ENCODE measurements around the gene ZDBF2. TPM values are rescaled to one million over a fixed set of nuclear protein-coding genes. Genes with fewer than 3 reads are reported as not detected.
"Not testable (repeated sequence)": the region's sequence is repeated elsewhere in the genome, so short reads cannot be mapped to it uniquely, and the experiment has no call there.

The ZDBF2 gene
- total and polyA plus RNA-seq, 9 donors = 5.5 to 15.4 (median 9.5) TPM

DNA sequence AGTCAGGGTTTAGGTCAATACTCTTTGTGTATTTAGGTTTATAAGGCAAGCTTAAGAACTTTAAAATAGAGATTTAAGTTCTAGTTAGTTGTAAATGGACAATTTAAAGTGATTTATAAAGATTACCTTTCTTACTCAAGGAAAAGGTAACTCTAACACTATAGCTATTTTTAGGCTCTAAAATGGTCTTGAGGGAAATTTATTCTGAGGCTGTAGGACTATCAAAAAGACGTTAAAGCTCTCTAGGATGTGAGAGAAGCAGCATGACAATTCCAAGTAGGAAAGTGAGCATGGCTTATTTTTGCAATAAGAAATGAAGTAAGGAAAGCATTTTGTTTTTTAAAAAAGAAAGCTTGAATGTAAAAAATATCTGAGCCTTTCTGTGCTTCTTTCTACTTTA, 78.1 kb downstream of the ZDBF2 start:
- H3K27me3 ChIP-seq (ENCODE audit: control insufficient read depth, insufficient read depth, low read length) = no peaks in the 10 kb centered on the region
- no peak overlapping the region for H3K27ac ChIP-seq (ENCODE audit: low read length)
- no peak overlapping the region for H3K4me3 ChIP-seq (ENCODE audit: low read length)
- H3K36me3 ChIP-seq (ENCODE audit: control insufficient read depth, insufficient read depth, low read length) = no peaks in the 10 kb centered on the region
- no peaks in the 10 kb centered on the region for H3K9me3 ChIP-seq (replicated peaks; ENCODE audit: control insufficient read depth, low read depth, low read length)
- no peaks in the 10 kb centered on the region for H3K4me1 ChIP-seq (ENCODE audit: control insufficient read depth, insufficient read depth, low read length)
- no peak for DNase-seq
- WGBS (ENCODE audit: insufficient coverage) = 60% methylated on average over 1 of the region's 1 CpG

DNA sequence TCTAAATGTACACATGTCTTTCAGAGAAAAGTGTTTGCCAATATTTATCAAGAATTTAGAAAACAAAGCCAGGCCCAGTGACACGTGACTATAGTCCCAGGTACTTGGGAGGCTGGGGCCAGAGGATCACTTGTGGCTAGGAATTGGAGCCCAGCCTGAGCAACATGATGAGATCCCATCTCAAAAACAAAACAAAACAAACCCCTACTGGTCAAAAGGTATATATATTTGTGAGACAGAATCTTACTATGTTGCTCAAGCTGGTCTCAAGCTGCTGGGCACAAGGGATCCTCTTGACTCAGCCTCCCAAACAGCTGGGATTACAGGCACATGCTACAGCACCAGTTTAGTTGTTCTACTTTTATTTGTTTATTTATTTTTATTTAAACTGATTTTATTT, 79.2 kb downstream of the ZDBF2 start:
- no peak for DNase-seq
- peaks cover 3% of the 10 kb centered on the region for H3K9me3 ChIP-seq (replicated peaks; ENCODE audit: control insufficient read depth, low read depth, low read length)
- H3K4me1 ChIP-seq (ENCODE audit: control insufficient read depth, insufficient read depth, low read length) = no peaks in the 10 kb centered on the region
- H3K27ac ChIP-seq (ENCODE audit: low read length) = no peak overlapping the region
- no peaks in the 10 kb centered on the region for H3K36me3 ChIP-seq (ENCODE audit: control insufficient read depth, insufficient read depth, low read length)
- WGBS (ENCODE audit: insufficient coverage) = no CpG with 5 or more reads among the region's 1 CpG
- H3K4me3 ChIP-seq (ENCODE audit: low read length) = no peak overlapping the region
- H3K27me3 ChIP-seq (ENCODE audit: control insufficient read depth, insufficient read depth, low read length) = no peaks in the 10 kb centered on the region

DNA sequence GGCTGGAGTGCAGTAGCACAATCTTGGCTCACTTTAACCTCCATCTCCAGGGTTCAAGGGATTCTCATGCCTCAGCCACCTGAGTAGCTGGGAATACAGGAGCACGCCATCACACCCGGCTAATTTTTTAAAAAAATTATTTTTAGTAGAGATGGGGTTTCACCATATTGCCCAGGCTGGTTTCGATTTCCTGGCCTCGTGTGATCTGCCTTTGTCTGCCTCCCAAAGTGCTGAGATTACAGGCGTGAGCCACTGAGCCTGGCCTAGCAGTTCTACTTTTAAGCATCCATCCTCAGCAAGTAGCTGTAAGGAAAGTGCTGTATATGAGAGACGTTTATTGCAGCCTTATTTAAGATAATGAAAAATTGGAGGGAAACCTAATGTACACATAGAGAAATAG, 79.7 kb downstream of the ZDBF2 start:
- no CpG with 5 or more reads among the region's 6 CpGs for WGBS (ENCODE audit: insufficient coverage)
- H3K27me3 ChIP-seq (ENCODE audit: control insufficient read depth, insufficient read depth, low read length) = no peaks in the 10 kb centered on the region
- no peaks in the 10 kb centered on the region for H3K4me1 ChIP-seq (ENCODE audit: control insufficient read depth, insufficient read depth, low read length)
- H3K9me3 ChIP-seq (replicated peaks; ENCODE audit: control insufficient read depth, low read depth, low read length) = peaks cover 3% of the 10 kb centered on the region
- no peaks in the 10 kb centered on the region for H3K36me3 ChIP-seq (ENCODE audit: control insufficient read depth, insufficient read depth, low read length)
- H3K4me3 ChIP-seq (ENCODE audit: low read length) = no peak overlapping the region
- H3K27ac ChIP-seq (ENCODE audit: low read length) = no peak overlapping the region
- no peak for DNase-seq

- not testable (repeated sequence) for H3K9me3 ChIP-seq (replicated peaks; ENCODE audit: control insufficient read depth, low read depth, low read length); H3K27me3 ChIP-seq (ENCODE audit: control insufficient read depth, insufficient read depth, low read length); H3K4me3 ChIP-seq (ENCODE audit: low read length); H3K4me1 ChIP-seq (ENCODE audit: control insufficient read depth, insufficient read depth, low read length); DNase-seq; H3K27ac ChIP-seq (ENCODE audit: low read length); H3K36me3 ChIP-seq (ENCODE audit: control insufficient read depth, insufficient read depth, low read length)
- 87% methylated on average over 13 of the region's 29 CpGs for WGBS (ENCODE audit: insufficient coverage)
Measured at GRCh38 chr2:206356840-206357239, 82.4 kb downstream of the ZDBF2 start.

- WGBS (ENCODE audit: insufficient coverage) = 82% methylated on average over 5 of the region's 5 CpGs
- DNase-seq = not testable (repeated sequence)
Measured at GRCh38 chr2:206360840-206361239, 86.4 kb downstream of the ZDBF2 start.

DNA sequence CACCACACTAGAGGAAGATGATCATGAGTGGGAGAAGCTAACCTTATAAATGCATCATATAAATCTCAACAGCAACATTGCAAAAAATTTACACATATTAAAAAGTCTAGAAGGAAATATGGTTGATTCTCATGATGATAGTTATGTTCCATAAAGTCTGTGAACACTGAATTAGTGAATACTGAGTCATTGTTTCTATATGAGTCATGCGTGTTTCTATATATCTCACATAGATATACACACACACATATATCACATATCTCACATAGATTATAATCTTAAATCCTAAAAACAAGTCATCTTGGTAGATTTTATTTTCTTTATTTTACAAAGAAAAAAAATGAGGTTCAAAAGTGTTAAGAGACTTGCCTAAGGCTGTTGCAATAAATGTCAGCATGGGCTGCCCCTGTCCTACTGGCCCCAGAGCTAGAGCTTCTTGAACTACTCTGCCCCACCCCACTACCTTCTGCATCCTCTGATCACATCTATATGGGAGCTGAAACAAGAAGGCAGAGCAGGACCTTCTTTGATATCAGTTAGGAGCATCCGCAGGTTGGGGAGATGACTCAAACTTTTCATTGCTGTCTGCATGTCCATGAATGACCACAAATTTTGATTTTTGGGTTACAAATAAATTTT, 87.1 kb downstream of the ZDBF2 start:
- H3K4me1 ChIP-seq (ENCODE audit: control insufficient read depth, insufficient read depth, low read length) = no peaks in the 10 kb centered on the region
- no peak overlapping the region for H3K4me3 ChIP-seq (ENCODE audit: low read length)
- no peak for DNase-seq
- H3K27ac ChIP-seq (ENCODE audit: low read length) = no peak overlapping the region
- peaks cover 3% of the 10 kb centered on the region for H3K9me3 ChIP-seq (replicated peaks; ENCODE audit: control insufficient read depth, low read depth, low read length)
- no peaks in the 10 kb centered on the region for H3K36me3 ChIP-seq (ENCODE audit: control insufficient read depth, insufficient read depth, low read length)
- WGBS (ENCODE audit: insufficient coverage) = 100% methylated on average over 1 of the region's 2 CpGs
- no peaks in the 10 kb centered on the region for H3K27me3 ChIP-seq (ENCODE audit: control insufficient read depth, insufficient read depth, low read length)

More at GRCh38 chr2:206360840-206361239, 86.4 kb downstream of the ZDBF2 start:
- H3K4me1 ChIP-seq (ENCODE audit: control insufficient read depth, insufficient read depth, low read length); H3K4me3 ChIP-seq (ENCODE audit: low read length); H3K27ac ChIP-seq (ENCODE audit: low read length); H3K27me3 ChIP-seq (ENCODE audit: control insufficient read depth, insufficient read depth, low read length); H3K9me3 ChIP-seq (replicated peaks; ENCODE audit: control insufficient read depth, low read depth, low read length); H3K36me3 ChIP-seq (ENCODE audit: control insufficient read depth, insufficient read depth, low read length): not testable (repeated sequence)

Other genes with a start within 250 kb of the ZDBF2 start
- gene INO80D, start 188.5 kb upstream of the ZDBF2 start, total RNA-seq = 8.8 TPM
- 1 to 10 TPM; 4.6 to 7.9 (median 7.0) TPM for gene INO80D, start 188.5 kb upstream of the ZDBF2 start, polyA plus RNA-seq (ENCODE audit: insufficient read depth in 1 of 8, insufficient read length in 8 of 8, low replicate concordance in 1 of 8)
- 99.3 TPM for gene NDUFS1, start 115.2 kb upstream of the ZDBF2 start, total RNA-seq
- gene NDUFS1, start 115.2 kb upstream of the ZDBF2 start, polyA plus RNA-seq (ENCODE audit: insufficient read depth in 1 of 8, insufficient read length in 8 of 8, low replicate concordance in 1 of 8) = 10 to 100 TPM; 47.3 to 76.3 (median 62.7) TPM
- 980 TPM for gene EEF1B2, start 114.8 kb upstream of the ZDBF2 start, total RNA-seq
- 1,000 to 10,000 TPM in 3 of 8 donors, 100 to 1,000 TPM in 5; 842 to 1,149 (median 930) TPM for gene EEF1B2, start 114.8 kb upstream of the ZDBF2 start, polyA plus RNA-seq (ENCODE audit: insufficient read depth in 1 of 8, insufficient read length in 8 of 8, low replicate concordance in 1 of 8)
- 4.1 TPM for gene ADAM23, start 168.9 kb downstream of the ZDBF2 start, total RNA-seq
- 10 to 100 TPM in 6 of 8 donors, 1 to 10 TPM in 2; 8.0 to 16.8 (median 11.6) TPM for gene ADAM23, start 168.9 kb downstream of the ZDBF2 start, polyA plus RNA-seq (ENCODE audit: insufficient read depth in 1 of 8, insufficient read length in 8 of 8, low replicate concordance in 1 of 8)

All from muscle of leg (tissue), 11 donors.